ENCODE results near the gene ARHGEF3.

The ARHGEF3 gene

DNA sequence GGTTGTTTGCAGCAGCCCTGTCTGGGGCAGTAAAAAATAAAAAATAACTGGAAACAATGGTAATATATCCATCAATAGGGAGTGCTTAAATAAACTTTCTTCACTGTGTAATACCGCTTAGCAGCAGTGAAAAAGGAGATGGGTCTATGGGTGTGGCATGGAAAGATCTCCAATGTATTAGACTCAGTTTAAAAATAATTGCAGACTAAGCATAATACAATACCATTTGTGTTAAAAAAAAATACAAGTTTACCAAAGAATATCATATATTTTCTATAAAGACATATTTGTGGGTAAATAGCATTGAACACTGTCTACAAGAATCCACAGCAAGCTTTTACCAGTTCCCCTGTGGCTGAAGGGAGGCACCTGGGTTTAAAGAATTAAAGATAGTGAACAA lies 1.0 kb upstream of the ARHGEF3 start:
- no peak for DNase-seq (ENCODE audit: low read depth, low spot score)
- Histone ChIP-seq H3K4me3 (no peak overlapping the region), H3K9me3 (ENCODE audit: low read depth, low read length) (no peaks in the 10 kb centered on the region), H3K36me3 (ENCODE audit: insufficient read depth, low read length) (no peaks in the 10 kb centered on the region), H3K9ac (ENCODE audit: insufficient read length) (no peak overlapping the region), H3K27ac (no peak overlapping the region)
- no peak for TF ChIP-seq FOXP2 (optimal IDR thresholded peaks at IDR 0.05; ENCODE audit: control extremely low read depth, extremely low read length, insufficient read depth)
- no peak for TF ChIP-seq POLR2AphosphoS5 (IDR thresholded peaks at IDR 0.05; ENCODE audit: borderline replicate concordance, low read depth, low read length)
- TF ChIP-seq EZH2 (IDR thresholded peaks at IDR 0.05), result no peak

DNA sequence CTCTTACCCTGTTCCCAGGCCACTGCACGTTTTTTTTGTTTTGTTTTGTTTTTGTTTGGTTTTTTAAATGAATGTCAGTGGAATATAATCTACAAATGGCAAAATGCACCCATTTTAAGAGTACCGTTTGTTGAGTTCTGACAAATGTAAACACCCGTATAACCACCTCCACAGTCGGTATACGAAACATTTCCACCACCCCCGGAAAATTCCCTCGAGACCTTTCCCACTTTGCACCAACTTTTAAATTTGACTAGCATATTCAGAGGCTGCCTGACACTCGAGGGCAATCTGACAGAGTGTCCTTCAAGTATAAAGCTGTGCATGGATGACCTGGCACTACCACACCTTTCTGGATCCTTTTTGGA lies 613 bp upstream of the ARHGEF3 start:
- Histone ChIP-seq H3K27ac (no peak overlapping the region), H3K9ac (ENCODE audit: insufficient read length) (no peak overlapping the region), H3K9me3 (ENCODE audit: low read depth, low read length) (no peaks in the 10 kb centered on the region), H3K36me3 (ENCODE audit: insufficient read depth, low read length) (no peaks in the 10 kb centered on the region), H3K4me3 (peak overlapping the region; percentile 80)
- DNase-seq (ENCODE audit: low read depth, low spot score), result no peak
- no peak for TF ChIP-seq POLR2AphosphoS5 (IDR thresholded peaks at IDR 0.05; ENCODE audit: borderline replicate concordance, low read depth, low read length)

DNA sequence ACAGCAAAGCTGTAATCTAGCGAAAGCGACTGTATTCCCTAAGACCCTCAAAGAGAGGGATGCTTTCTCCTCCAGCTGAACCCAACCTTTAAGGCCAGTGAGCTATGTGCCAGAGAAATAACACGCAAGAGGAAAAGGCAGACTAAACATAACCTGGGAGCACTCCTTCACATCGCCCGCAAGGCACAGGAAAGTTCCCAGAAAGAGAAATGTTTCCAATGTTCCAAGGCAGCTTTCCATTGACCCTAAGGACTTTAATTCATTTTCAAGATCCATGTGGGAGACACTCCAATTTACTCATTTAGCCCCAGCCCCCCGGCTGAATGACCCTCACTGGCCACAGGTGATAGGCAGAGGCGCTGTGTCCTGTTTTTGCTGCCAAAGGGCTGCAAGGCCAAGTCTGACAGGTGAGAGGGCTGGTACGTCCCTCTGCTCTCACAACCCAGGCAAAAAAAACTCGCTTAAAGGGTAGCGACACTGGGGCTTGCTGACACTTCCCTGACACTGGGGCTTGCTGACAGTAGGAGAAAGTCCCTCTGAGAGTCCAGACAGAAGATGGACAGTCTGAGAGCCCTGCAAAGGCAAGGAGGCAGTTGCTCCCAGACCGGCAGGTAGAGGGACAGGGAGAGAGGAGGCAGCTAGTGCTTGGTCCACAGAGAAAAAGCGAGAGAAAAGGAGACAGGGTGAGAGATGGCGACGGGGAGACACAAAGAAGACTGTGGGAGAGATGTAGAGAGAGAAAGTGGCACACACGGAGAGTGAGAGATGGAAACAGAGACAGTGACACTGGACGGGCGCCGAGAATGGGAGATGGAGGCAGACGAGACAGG lies 702 bp downstream of the ARHGEF3 start:
- Histone ChIP-seq H3K27ac (no peak overlapping the region), H3K36me3 (ENCODE audit: insufficient read depth, low read length) (no peaks in the 10 kb centered on the region), H3K9ac (ENCODE audit: insufficient read length) (peak overlapping the region; percentile 10), H3K4me3 (peak overlapping the region; percentile 80), H3K9me3 (ENCODE audit: low read depth, low read length) (no peaks in the 10 kb centered on the region)
- no peak for DNase-seq (ENCODE audit: low read depth, low spot score)
- no peak for TF ChIP-seq POLR2AphosphoS5 (IDR thresholded peaks at IDR 0.05; ENCODE audit: borderline replicate concordance, low read depth, low read length)

DNA sequence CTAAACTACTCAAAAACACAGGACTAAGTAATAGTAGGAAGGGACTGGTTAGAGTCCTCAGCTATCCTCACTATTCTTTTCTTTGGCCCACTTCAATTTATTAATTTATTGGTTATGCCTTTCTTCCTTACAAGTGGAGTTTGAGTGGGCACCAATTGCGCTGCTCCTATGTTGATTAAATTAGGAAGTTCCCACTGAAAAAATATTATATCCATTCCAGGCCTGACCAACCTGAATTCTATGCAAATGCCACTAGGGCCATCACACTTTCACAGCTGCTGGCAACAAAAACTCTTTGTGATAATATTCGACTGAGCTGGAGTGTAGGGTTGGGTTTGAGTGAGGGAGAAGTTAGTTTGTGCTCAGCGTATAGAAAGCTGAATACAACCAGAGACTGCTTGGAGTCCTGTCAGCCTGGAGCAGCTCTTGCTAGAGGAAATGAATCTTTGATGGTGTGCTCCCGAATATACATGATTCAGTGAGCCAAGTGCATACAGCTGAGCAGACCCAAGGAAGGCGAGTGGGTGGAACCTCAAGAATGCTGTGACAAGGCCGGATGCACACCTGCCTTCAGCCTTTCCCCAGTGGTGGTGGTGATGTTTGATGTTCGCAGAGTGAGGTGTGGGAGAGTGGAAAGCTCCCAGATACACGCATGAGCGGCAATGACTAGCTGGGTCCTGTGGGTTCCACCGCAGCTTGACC lies 1.5 kb downstream of the ARHGEF3 start:
- Histone ChIP-seq H3K9ac (ENCODE audit: insufficient read length) (no peak overlapping the region), H3K9me3 (ENCODE audit: low read depth, low read length) (no peaks in the 10 kb centered on the region), H3K4me3 (0 out of 2 replicates have a peak overlapping the region, but pooled peaks have one; percentile 80), H3K27ac (no peak overlapping the region), H3K36me3 (ENCODE audit: insufficient read depth, low read length) (no peaks in the 10 kb centered on the region)
- DNase-seq (ENCODE audit: low read depth, low spot score), result no peak
- TF ChIP-seq FOXP2 (optimal IDR thresholded peaks at IDR 0.05; ENCODE audit: control extremely low read depth, extremely low read length, insufficient read depth), result no peak
- no peak for TF ChIP-seq EZH2 (IDR thresholded peaks at IDR 0.05)
- no peak for TF ChIP-seq POLR2AphosphoS5 (IDR thresholded peaks at IDR 0.05; ENCODE audit: borderline replicate concordance, low read depth, low read length)

DNA sequence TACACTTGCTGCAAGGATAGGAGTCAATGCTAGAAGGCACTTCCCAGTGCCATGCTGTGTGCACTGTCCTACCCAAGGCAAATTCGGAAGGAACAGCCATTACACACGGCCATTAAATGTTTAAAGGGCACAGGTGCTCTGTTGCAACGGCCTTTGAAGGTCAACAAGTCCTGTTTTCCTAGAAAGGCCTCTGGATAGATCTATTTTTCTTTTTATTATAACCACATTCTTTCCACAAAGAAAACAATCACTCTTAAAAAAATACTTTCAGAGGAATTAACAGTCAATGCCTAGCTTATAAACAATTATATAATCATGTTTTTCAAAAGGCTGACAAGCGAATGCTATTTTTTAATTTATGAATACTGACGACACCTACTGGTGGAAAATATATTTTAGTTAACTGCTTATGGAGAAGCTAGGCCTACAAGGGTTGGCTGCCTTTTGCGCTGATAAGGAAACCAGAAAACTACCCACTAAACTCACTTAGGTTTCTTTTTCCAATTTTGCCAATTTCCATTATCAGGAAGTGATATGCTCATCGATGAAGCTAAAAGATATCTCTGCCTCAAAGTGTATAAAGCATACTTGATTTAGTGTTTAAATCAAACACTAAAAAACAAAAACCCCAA lies 2.4 kb downstream of the ARHGEF3 start:
- DNase-seq (ENCODE audit: low read depth, low spot score), result peak; percentile 42
- Histone ChIP-seq H3K27ac (no peak overlapping the region), H3K36me3 (ENCODE audit: insufficient read depth, low read length) (no peaks in the 10 kb centered on the region), H3K9me3 (ENCODE audit: low read depth, low read length) (no peaks in the 10 kb centered on the region), H3K4me3 (peak overlapping the region; percentile 30; the same call in 1 of the 2 replicates), H3K9ac (ENCODE audit: insufficient read length) (no peak overlapping the region)
- TF ChIP-seq EZH2 (IDR thresholded peaks at IDR 0.05) (no peak), POLR2AphosphoS5 (IDR thresholded peaks at IDR 0.05; ENCODE audit: borderline replicate concordance, low read depth, low read length) (no peak), FOXP2 (optimal IDR thresholded peaks at IDR 0.05; ENCODE audit: control extremely low read depth, extremely low read length, insufficient read depth) (no peak)

DNA sequence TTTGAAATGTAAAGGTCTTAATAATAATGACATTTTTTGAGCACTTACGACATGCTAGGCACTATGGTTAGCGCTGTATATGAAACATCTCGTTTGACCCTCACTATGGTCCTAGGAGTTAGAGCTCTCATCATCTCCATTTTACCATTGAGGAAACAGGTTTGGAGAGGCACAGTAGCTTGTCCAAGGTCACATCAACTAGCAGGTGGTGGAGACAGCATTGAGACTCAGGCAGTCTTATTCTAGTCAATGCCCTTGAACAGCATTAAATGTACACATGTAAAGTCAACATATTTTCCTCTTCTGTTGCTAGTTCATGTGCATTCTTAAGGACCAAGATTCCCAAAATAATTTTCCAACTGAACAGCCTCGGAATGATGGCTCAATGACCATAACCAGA lies 4.8 kb downstream of the ARHGEF3 start:
- TF ChIP-seq POLR2AphosphoS5 (IDR thresholded peaks at IDR 0.05; ENCODE audit: borderline replicate concordance, low read depth, low read length) (no peak), EZH2 (IDR thresholded peaks at IDR 0.05) (no peak), FOXP2 (optimal IDR thresholded peaks at IDR 0.05; ENCODE audit: control extremely low read depth, extremely low read length, insufficient read depth) (no peak)
- Histone ChIP-seq H3K36me3 (ENCODE audit: insufficient read depth, low read length) (no peaks in the 10 kb centered on the region), H3K4me3 (no peak overlapping the region), H3K27ac (no peak overlapping the region), H3K9me3 (ENCODE audit: low read depth, low read length) (no peaks in the 10 kb centered on the region), H3K9ac (ENCODE audit: insufficient read length) (no peak overlapping the region)
- no peak for DNase-seq (ENCODE audit: low read depth, low spot score)

DNA sequence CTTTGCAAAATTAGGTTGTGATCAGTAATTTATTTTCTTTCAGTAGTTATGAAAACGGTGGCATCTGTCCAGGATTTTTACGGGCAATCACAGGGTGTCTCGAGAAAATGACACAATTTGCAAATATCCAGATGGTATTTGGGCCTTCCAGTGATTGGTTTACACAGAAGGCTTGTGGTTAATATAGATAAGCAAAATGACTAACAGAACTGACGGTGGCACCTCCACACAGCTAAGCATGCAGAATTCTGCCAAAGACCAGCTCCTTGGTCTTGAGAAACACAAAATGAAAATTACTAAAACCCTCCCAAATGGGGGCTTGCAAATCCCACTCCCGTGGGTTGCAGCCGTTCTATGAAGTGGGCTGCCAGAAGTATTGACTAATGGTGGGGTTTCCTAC lies 5.5 kb downstream of the ARHGEF3 start:
- Histone ChIP-seq H3K36me3 (ENCODE audit: insufficient read depth, low read length) (no peaks in the 10 kb centered on the region), H3K9ac (ENCODE audit: insufficient read length) (no peak overlapping the region), H3K4me3 (no peak overlapping the region), H3K27ac (no peak overlapping the region), H3K9me3 (ENCODE audit: low read depth, low read length) (no peaks in the 10 kb centered on the region)
- TF ChIP-seq FOXP2 (optimal IDR thresholded peaks at IDR 0.05; ENCODE audit: control extremely low read depth, extremely low read length, insufficient read depth) (no peak), EZH2 (IDR thresholded peaks at IDR 0.05) (no peak), POLR2AphosphoS5 (IDR thresholded peaks at IDR 0.05; ENCODE audit: borderline replicate concordance, low read depth, low read length) (no peak)
- DNase-seq (ENCODE audit: low read depth, low spot score), result no peak

DNA sequence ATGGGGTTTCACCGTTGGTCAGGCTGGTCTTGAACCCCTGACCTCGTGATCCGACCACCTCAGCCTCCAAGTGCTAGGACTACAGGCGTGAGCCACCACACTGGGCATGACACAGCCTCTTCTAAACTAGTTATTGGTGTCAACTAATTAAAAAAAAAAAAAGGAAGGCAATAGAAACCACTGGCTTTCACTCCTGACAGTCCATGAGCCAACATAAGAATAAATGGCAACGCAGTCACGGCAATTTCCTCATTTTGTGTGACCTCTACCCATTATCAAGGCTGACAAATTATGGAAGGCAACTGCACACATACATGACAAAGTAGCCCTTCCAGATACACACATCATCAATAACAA lies 5.9 kb downstream of the ARHGEF3 start:
- no peaks in the 10 kb centered on the region for H3K36me3 ChIP-seq (ENCODE audit: insufficient read depth, low read length)
- H3K9me3 ChIP-seq (ENCODE audit: low read depth, low read length), result no peaks in the 10 kb centered on the region
- no peak overlapping the region for H3K9ac ChIP-seq (ENCODE audit: insufficient read length)
- no peak overlapping the region for H3K4me3 ChIP-seq
- no peak for DNase-seq (ENCODE audit: low read depth, low spot score)
- TF ChIP-seq FOXP2 (optimal IDR thresholded peaks at IDR 0.05; ENCODE audit: control extremely low read depth, extremely low read length, insufficient read depth) (no peak), POLR2AphosphoS5 (IDR thresholded peaks at IDR 0.05; ENCODE audit: borderline replicate concordance, low read depth, low read length) (no peak), EZH2 (IDR thresholded peaks at IDR 0.05) (no peak)
- no peak overlapping the region for H3K27ac ChIP-seq

Data from SK-N-MC (cell line).